Measurements from ENCODE around the gene TNFRSF4.

TNFRSF4 gene

DNA sequence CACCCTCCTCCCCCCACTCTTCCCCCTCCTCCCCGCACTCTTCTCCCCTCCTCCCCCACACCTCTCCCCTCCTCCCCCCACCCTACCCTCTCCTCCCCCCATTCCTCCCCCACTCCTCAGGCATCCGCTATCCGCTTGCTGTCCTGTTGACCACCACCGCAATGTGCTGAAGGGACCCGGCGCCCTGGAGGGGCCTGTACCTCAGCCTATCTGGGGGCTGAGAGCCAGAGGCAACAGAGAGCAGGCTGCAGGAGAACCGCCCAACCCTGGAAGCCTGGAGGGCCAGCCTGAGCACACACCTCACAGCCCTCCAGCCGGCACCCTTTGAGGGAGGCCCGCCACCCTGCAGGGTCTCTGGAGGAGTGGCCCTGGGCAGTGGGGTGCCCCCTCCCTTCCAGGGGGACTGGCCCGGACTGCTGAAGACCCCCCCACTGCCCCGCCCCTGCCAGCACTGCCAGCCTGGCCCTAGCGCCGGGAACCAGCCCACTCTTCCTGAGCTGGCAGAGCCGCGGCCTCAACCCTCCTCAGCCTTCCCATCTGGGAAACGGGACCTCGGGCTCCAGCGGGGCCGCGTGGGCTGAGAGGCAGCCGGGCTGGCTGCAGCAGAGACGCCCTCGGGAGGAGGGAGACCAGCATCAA is 31.3 kb upstream of the TNFRSF4 start:
- DNase-seq (ENCODE audit: low spot score): no peak

DNA sequence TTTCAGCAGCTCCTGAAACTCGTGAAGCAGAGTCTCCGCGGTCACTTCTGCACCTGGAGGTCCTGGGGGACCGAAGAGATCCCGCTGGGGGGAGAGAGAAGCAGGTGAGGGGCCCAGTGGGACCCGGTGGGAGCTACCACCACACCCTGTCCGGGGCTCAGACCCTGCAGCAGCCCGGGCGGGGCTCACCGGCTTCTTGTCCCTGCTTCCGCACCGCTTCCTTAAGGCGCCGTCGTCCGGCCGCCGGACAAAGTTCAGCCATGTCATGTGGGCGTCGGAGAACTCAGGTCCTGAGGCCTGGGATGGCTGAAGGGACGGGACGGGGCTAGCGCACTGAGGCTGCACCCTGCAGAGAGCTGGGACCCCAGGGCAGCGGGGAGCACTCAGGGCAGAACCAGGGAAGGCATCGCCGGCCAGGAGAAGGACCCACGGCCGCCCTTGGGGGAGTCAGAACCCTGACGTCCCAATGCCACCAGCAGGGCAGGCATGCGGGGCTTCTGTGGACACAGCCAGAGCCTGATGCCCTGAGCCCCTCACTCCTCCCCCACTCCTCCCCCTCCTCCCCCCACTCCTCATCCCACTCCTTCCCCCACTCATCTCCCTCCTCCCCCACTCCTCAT is 30.3 kb upstream of the TNFRSF4 start:
- DNase-seq (ENCODE audit: low spot score): no peak

DNA sequence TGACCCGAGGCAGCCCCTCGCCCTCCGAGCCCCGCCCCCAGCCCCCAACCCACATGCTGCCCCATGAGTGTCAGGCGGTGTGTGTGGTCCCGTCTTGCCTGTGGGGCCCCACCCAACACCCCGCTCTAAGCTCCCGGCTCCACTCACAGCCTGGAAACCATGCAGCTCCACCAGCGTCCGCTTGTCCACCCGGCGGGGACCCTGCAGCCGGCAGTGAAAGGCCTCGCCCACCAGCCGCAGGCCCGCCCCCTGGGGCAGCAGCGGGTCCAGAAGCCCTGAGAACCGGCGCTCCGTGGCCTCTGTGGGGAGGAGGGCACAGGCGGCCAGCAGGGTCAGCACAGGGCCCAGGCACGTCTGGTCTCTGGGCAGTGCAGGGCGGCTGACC is 29.8 kb upstream of the TNFRSF4 start:
- DNase-seq (ENCODE audit: low spot score): no peak

DNA sequence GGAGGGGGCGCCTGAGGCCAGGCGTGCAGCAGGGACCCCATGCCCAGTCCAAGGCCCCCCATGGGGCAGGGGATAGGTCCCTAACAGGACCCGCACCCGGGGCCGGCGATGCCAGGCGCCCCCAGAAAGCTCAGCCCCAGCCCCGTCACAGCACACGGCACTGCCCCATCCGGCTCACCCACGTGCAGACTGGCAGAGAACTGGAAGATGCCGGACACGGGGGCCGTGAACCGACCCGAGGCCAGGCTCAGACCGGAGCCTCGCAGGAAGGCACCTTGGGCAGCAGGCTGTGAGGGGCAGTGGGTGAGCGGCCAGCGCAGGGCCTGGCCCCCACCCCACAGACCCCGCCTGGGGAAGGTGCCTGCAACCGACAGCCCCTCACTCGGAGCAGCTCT is 29.3 kb upstream of the TNFRSF4 start:
- DNase-seq (ENCODE audit: low spot score): no peak

GRCh38 chr1:1242461-1243265 is 28.7 kb upstream of the TNFRSF4 start:
- DNase-seq (ENCODE audit: low spot score): no peak

DNA sequence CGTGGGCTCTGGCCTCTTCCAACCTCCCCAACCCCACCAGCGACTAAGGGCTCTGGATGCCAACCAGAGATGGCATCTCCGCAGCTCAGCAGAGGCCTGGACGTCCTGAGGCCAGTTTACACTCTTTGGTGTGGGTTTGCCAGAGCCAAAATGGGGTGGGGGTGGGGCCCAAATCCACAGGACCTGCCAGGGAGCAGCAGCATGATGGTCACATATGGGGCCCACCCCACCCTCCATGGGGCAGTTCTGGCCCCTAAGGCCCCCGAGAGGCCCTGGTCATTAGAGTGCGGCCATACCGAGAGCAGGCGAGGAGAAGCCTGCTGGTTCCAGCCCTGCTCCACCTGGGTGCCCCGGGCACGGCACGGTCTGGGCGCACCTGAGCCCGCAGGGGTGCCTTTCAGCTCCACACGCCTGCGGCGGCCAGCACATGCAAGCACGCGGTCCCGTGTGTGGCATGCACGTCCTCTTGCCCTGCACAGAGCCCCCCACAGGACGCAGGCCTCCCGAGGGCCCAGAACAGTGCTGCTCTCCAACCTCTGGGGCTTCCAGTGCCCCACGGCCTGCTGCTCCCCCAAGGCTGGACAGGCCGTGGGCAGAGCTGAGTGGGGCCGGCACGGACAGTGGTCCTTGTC is 27.8 kb upstream of the TNFRSF4 start:
- no peak for DNase-seq (ENCODE audit: low spot score)

DNA sequence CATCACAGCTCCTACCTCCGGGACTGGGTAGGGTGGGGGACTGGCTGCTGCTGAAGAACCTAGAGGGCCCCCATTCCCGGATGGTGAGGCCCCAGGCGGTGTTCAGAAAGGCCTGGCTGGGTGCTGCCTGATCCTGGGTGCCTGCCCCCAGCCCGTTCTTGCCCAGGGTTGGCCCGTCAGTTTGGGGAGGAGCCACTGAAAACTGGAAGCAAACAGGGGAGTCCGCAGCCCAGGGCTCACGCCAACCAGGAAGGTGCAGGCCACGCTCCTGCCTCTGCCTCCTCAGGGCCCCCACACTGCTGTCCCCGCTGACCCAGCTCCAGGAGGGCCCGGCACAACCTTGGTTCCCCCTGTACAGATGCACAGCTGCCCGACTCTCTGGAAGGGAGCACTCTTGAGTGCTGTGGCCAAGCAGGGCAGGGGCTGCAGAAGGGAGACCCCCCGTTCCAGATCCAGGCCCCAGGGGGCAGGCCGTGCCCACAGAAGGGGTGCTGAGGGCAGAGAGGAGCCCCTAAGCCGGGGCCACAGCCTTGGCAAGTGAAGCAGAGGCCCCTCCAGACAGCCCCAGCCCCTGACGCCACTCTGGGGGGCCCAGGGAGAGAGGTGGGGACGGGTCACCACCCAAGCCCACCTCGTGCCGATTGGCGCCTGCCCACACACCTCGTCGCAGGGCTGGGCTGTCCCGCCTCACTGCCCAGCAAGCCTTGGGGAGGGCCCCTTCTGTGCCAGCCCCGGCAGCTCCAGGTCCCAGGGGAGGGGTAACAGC is 27.1 kb upstream of the TNFRSF4 start:
- DNase-seq (ENCODE audit: low spot score): no peak

GRCh38 chr1:1240348-1240732 is 26.4 kb upstream of the TNFRSF4 start:
- no peak for DNase-seq (ENCODE audit: low spot score)

- no peak for DNase-seq (ENCODE audit: low spot score)
Measured at GRCh38 chr1:1239614-1240347, 25.8 kb upstream of the TNFRSF4 start.

GRCh38 chr1:1239227-1239613 is 25.3 kb upstream of the TNFRSF4 start:
- DNase-seq (ENCODE audit: low spot score): no peak

- DNase-seq (ENCODE audit: low spot score): no peak
Measured at GRCh38 chr1:1238702-1239178, 24.8 kb upstream of the TNFRSF4 start.

DNA sequence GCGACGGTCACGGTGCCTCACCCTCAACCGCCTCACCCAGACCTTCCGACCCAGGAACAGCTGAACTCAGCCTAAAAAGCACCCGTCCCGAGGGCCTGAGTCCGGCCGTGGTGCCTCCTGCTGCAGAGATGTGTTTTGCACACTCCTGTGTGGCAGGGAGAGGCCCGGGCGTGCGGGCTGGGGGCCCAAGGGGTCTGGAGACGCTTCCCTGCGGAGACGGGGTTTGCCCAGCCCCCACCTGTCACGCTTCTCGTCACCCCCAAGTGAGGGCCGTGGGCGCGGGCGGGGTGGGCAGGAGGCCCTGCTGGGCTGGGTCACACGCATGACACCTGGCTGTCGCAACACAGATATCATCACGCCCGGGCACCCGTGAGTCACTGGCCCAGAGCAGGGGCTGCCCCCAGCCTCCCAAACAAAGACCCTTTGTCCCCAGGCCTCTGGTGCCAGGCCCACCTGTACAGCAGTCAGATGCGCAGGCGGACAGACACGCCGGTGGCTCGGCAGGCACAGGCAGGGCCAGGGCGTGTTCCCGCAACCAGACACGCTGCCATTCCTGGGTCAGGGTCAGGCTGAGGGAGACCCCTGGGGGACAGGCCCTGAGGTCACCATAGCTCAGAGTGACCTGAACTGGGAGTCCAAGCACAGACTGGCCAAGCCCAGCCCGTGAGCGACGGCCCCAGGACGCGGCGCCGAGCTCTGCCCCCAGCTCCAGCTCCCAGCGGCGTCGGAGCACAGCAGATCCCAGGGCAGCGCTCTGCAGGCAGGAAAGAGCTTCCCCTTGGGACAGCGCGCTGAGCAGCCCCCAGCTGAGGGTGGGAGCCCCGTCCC is 24.1 kb upstream of the TNFRSF4 start:
- no peak for DNase-seq (ENCODE audit: low spot score)

DNA sequence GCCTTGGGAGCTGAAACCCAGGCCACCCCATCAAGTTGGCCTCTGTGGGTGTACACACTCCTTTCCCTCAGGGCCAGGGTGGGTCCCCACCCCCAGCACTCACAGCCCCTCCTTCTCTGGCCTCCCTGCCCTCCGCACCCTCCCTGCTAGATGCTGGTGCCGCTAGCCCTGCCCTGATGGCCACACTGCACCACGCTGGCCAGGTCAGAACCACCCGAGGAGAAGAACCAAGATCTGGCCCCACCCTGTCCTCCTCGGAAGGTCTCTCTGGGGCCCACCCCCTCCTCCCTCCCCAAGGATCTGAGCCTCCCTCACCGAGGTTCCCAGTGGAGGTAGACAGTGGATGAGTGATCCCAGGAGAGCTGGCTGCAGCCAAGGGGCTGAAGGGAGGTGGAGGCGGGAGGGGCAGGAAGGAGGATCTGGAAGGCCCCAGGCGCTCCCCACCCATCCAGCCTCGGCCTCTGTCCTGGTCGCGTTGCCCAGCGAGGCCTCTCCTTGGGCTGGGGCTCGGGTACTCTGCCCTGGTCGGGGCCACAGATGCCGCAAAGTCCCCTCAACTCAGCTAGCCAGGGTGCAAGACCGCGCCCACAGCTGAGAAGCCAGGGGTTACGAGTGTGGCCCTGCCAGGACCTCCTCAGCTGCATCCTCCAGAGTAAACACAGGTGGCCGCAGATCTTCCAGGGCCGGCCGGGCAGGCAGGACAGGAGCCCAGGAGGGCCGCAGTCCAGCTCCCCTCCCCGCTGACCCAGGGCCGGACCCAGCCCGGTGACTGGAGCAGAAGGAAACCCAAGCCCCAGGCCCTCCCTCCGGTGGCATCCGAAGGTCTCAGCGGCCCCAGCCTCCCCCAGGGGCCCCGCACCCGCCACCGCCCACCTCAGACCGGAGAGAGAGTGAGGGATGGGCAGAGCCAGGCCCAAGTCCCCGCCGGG is 23.3 kb upstream of the TNFRSF4 start:
- DNase-seq (ENCODE audit: low spot score): no peak

DNA sequence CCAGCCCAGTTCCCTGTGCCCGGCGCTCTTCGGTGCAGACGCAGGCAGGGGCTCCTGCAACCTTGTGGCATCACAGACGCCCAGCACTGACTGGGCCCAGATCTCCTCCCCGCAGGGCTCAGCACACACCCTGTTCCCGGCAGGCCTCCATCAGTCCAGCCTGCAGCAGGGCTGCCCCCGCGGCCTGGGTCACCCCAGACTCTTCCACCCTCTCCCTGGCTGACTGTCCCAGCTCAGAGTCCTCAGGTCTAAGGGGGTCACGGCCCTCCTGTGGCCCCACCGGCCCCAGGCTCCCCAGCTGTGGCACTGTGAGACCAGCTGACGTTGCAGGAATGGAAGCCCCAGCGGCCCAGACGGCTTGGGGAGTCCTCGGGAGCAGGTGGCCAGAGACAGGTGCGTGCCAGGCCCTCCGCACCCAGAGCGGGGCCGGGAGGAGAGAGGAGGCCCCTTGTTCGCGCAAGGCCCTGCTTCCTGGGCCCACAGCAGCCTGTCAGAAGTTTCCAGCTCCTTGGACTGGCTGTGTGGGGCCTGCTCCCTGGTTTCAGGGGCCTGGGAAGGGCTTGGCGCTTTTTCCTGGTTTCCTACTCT is 22.3 kb upstream of the TNFRSF4 start:
- no peak for DNase-seq (ENCODE audit: low spot score)

- DNase-seq (ENCODE audit: low spot score): no peak
Measured at GRCh38 chr1:1235016-1235744, 21.2 kb upstream of the TNFRSF4 start.

GRCh38 chr1:1234180-1234808 is 20.3 kb upstream of the TNFRSF4 start:
- no peak for DNase-seq (ENCODE audit: low spot score)

GRCh38 chr1:1233567-1233892 is 19.6 kb upstream of the TNFRSF4 start:
- DNase-seq (ENCODE audit: low spot score): no peak

Measured in pons (tissue), 1 donor.